ENCODE measurements around the gene SART3.

- TF ChIP-seq POLR2A (IDR thresholded peaks at IDR 0.05; ENCODE audit: low read depth, low read length) (no peak), POLR2AphosphoS5 (IDR thresholded peaks at IDR 0.05; ENCODE audit: low read depth, low read length) (no peak), TAF1 (IDR thresholded peaks at IDR 0.05; ENCODE audit: borderline replicate concordance, low read depth, low read length) (no peak)
Observed at GRCh38 chr12:108542320-108542719, 18.7 kb downstream of the SART3 start.

All from GM12892 (cell line).